HG03521 (cell line): ENCODE data around the gene AFG1L.

ENCODE experiments used
- ATAC-seq: cut with Tn5 transposase; IDR thresholded peaks from one replicate; pipeline ENCODE4 v1.9.1; 2021; ENCODE audit warnings: mild to moderate bottlenecking, moderate library complexity; ENCODE audit not compliant: unreplicated experiment

The AFG1L gene

DNA sequence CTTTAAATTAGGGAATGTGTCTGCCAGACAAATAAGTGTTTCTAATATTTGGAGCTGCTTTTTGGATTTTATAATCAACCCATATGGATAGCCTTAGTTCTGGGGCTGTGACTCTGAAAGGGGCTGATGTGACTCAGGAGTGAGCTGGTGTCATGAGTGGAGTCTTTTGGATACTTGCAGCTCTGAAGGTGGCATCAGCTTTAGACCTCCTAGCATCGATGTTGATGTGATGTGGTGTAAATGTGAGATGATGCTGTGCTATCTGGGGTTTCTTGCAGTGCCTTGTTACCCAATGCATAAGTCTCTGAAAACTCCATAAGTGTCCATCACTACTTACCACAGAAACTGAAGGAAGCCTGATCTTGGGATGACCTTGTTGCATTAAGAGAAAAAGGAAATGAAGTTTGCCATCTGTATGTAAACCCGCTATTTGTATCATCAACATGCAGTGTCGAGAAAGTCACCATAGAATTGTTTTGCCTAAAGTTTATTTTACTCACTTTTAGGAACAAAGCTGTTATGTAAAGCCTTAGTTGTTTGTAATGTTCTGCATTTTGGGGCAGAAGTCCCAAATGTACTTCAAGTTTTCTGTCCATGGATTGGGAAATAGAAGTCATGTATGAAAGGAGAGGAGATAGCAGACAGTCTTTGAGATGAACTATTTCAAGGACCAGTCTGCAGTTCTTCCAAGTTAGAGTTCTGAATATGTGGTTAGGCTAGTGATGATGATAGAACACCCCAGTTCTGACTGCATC lies 273.9 kb downstream of the AFG1L start:
- ATAC-seq, result no peak

DNA sequence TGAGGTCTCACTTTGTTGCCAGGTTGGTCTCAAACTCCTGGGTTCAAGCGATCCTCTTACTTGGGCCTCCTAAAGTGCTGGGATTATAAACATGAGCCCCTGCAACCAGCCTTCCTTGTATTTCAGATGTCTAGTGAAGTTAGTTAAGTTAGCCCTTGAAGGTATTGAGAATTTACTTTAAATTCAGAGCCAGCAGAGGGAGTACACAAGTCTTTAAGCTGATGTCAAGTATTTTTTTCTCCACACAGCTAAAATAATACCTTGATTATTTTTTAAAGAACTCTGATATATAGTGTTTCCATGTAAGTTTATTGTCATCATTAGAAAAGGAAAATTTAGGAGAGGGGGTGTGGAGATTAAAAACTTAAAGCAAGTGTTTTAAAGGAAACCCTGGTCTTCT lies 275.7 kb downstream of the AFG1L start:
- ATAC-seq, result no peak

DNA sequence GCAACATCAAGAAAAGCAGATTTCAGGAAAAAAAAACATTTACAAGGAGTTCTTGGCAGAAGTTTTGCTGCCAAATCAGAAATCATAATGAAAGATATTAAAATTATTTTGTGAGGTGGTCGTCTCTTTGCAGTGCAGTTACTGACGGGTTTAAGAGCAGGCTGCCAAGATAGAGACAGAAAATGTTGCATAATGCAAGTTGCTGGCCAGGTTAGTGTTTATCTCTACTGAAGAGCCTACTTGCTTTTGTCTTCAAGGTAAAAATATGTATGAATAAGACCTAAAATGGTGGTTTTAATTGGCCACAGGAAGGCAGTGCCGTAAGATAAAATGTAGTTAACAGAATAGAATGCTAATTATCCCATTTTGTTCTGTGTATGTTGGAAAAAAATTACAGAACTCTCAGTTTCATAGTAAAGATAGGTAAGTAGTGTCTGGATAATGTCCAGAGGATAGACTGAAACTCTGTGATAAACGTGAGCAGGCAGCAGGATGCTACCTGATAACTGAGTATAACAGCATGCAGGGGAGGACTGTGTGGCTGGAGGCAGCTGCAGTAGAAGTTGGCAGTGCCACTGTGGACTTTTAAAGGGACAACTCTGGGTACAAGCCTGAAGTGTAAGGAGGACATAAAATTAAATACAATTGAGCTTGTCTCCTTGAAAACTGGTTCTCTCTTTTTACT lies 279.7 kb downstream of the AFG1L start:
- ATAC-seq, result no peak
